Uterus (tissue), 2 donors: ENCODE data around the gene TINAG.

Experiments used
- POLR2A ChIP-seq, 2 donors: fragments of 450-650 bp; IDR thresholded peaks; one replicate each; pipeline ENCODE4 v1.6.1; 2016; ENCODE audit warnings: antibody characterized with exemption in 2 of 2, mild to moderate bottlenecking in 1 of 2, moderate library complexity in 1 of 2
- TF ChIP-seq, protein P1 (sequence below), 4 experiments: fragments of 200-600 bp in 2 of 4; fragments of 450-650 bp in 2 of 4; sonication (generic) in 2 of 4; IDR thresholded peaks; one replicate each; pipeline ENCODE4 v1.5.1; 2016 to 2019; ENCODE audit warnings: antibody characterized with exemption in 4 of 4, mild to moderate bottlenecking in 2 of 4, moderate library complexity in 1 of 4

GRCh38 chr6:54426995-54427394 lies 118.8 kb downstream of the TINAG start:
- TF ChIP-seq, protein P1, sequence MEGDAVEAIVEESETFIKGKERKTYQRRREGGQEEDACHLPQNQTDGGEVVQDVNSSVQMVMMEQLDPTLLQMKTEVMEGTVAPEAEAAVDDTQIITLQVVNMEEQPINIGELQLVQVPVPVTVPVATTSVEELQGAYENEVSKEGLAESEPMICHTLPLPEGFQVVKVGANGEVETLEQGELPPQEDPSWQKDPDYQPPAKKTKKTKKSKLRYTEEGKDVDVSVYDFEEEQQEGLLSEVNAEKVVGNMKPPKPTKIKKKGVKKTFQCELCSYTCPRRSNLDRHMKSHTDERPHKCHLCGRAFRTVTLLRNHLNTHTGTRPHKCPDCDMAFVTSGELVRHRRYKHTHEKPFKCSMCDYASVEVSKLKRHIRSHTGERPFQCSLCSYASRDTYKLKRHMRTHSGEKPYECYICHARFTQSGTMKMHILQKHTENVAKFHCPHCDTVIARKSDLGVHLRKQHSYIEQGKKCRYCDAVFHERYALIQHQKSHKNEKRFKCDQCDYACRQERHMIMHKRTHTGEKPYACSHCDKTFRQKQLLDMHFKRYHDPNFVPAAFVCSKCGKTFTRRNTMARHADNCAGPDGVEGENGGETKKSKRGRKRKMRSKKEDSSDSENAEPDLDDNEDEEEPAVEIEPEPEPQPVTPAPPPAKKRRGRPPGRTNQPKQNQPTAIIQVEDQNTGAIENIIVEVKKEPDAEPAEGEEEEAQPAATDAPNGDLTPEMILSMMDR (IDR thresholded peaks at IDR 0.05), result no peak
- no peak for TF ChIP-seq POLR2A (IDR thresholded peaks at IDR 0.05)
